ENCODE data around the gene DSP.

- no peak for TF ChIP-seq ZNF396 (CRISPR knock-in tag; IDR thresholded peaks at IDR 0.05; ENCODE audit: borderline replicate concordance)
- no peak for TF ChIP-seq GABPB1 (CRISPR knock-in tag; IDR thresholded peaks at IDR 0.05)
- no peak for TF ChIP-seq CBFB (CRISPR knock-in tag; IDR thresholded peaks at IDR 0.05; ENCODE audit: low read depth)
These were observed 46.8 kb upstream of the DSP start for GRCh38 chr6:7494638-7495037.
